Erythroblast (primary cell): ENCODE results near the gene SORCS1.

Experiments
- GATA1 ChIP-seq: IDR thresholded peaks from 2 replicates; pipeline ENCODE4 v1.6.1; 2011; ENCODE audit warnings: low read depth, mild to moderate bottlenecking, control low read depth, low read length, moderate library complexity
- POLR2A ChIP-seq: IDR thresholded peaks from 2 replicates; pipeline ENCODE4 v1.6.1; 2011; ENCODE audit warnings: mild to moderate bottlenecking, low read length

- TF ChIP-seq POLR2A, result no peak
- TF ChIP-seq GATA1, result no peak
Measured at GRCh38 chr10:106557053-106557452, 607.5 kb downstream of the SORCS1 start.
